Fibroblast of skin of left quadriceps (primary cell): ENCODE data around the gene AKAP6.
"Not testable (repeated sequence)": the region's sequence is repeated elsewhere in the genome, so short reads cannot be mapped to it uniquely, and the experiment has no call there.

Experiments
- DNase-seq, 2 experiments: peaks; one replicate each; pipeline ENCODE4 v3.0.0-alpha.2; 2013; ENCODE audit warnings: low read depth in 2 of 2

Gene AKAP6

DNA sequence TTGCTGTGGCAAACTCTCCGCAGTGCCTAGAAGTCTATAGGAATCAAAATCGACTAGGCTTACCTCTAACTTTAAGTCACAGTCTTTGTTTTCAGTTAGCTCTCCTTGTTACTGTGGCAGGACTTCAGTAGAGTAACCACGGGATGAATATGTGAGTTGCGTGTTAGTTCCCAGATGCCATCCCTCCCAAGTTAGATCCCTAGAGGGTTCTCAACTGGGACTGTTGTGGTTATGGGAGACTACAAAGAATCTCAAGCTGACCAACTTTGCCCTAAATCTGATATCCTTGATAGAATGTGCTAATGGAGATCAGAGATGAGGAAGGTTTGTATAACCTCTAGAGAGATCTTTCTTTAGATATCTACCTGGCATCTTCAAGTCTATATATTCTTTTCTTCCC is 208.1 kb downstream of the AKAP6 start:
- no peak for DNase-seq

DNA sequence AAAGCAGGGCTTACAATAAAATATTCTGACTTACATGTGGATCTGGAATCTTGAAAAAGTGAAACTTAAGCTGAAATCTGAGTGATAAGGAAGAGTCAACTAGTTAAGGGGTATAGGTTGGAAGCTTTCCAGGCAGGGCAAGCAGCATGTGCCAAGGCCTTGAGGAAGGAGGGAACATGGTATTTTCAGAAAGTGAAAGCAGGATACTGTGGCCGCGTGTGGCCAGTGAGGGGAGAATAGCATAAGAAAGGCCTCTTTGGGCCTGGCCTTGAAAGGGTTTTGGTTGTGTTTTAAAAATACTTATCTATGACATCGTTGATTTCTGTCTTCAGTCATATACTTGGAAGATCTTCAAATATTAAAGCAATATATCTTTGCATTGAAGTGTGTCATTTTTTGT is 213.4 kb downstream of the AKAP6 start:
- no peak for DNase-seq

DNA sequence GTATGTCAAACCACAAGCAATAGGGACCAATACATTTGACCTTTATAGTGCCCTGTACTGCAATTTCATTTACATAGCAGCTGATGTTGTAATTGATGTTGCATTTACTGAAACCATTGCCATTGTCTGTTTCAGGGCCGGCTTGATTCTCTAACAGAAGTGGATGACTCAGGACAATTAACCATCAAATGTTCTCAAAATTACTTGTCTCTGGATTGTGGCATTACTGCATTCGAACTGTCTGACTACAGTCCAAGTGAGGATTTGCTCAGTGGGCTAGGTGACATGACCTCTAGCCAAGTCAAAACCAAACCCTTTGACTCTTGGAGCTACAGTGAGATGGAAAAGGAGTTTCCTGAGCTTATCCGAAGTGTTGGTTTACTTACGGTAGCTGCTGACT is 216.0 kb downstream of the AKAP6 start:
- DNase-seq, result no peak

- DNase-seq, result no peak
These were observed 216.6 kb downstream of the AKAP6 start for GRCh38 chr14:32545506-32546210.

GRCh38 chr14:32546246-32546645 is 217.1 kb downstream of the AKAP6 start:
- no peak for DNase-seq

DNA sequence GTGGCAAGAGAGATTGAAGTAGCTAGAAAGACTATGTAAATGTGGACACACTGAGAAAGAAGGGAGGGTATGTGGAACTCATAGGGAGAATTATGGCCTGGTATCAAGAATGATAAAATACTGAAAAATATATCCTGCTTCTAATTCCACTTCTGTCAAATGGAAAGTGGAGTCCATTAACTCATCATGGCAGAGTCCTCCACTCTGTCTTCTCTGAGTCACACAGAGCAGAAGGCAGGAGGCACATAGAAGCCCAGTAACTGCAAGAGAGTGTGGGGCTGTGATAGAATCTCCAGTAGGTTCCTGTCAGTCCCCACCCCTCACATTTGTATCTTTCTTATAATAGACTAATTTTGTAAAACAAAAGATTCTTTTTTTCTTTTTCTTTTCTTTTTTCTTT is 223.7 kb downstream of the AKAP6 start:
- DNase-seq, result no peak

- no peak for DNase-seq
These were observed 229.9 kb downstream of the AKAP6 start for GRCh38 chr14:32559048-32559447.

GRCh38 chr14:32559590-32559989 is 230.5 kb downstream of the AKAP6 start:
- DNase-seq, result no peak

DNA sequence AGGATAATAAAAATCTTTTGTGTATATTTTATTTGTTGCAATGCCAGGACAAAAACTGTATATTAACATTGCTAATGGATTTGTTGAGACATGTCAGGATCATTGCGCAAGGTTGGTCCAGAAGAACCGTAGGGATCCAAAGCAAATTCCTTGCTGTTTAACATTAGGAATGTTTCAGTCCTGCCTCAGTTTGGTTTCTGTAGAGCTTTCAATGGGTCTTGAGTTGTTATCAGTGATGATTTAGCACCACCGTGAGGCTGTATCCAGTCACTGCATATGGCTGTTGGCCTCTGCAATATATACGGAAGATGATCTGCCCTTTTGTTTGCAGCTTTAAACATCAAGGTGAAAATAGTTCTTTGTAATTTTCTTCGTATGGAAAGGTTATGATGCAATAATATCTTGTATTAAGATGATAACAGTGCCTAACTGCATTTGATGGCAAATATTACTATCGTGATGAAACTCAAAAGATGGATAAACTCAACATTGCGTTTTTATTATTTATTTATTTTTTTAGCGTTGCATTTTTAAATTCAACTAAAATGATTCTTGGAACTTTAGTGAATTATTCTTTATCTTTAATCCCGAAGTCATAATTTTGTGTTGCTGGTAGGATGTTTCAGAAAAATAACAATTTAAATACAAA is 231.2 kb downstream of the AKAP6 start:
- peak; percentile 63 to 65 for DNase-seq

DNA sequence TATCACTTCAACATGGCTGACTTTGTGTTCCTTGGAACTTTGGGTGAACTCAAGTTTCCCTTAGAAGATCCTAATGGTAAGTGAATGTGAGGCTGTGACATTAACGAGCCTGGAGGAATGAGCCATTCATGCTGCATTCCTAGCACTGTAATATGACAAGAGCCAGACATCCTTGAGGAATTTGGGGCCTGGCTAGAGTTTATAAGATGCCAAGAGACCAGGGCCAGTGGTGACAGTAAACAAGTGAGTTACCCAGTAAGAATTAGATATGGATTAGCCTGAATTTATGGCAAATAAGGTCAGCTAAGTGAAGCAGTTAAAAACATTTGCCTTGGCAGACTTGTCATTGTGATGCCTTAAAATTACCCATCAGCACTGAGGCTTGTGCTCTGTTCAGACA is 232.4 kb downstream of the AKAP6 start:
- peak; percentile 58 to 64 for DNase-seq

- no peak for DNase-seq
These were observed 235.5 kb downstream of the AKAP6 start for GRCh38 chr14:32564596-32564995.

DNA sequence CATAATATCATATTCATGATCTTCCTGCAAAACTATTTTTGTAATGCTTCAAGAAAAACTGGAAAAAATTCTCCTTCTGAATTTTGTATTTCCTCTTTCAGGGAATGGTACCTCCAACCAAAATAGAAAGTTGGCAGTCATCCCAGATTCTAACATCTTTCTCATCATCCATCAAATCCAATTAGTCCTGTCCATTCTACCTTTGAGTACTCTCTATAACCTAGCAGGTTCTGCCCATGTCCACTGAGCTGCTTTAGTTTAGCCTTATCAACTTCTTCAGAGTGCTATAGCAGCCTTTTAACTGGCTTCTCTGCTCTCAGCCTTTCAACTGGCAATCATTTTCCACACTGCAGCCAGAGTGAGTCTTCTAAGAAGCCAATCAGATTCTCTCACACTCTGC is 236.2 kb downstream of the AKAP6 start:
- no peak for DNase-seq

GRCh38 chr14:32567543-32568384 is 238.7 kb downstream of the AKAP6 start:
- peak in 1 of 2 experiments; percentile 23 for DNase-seq

DNA sequence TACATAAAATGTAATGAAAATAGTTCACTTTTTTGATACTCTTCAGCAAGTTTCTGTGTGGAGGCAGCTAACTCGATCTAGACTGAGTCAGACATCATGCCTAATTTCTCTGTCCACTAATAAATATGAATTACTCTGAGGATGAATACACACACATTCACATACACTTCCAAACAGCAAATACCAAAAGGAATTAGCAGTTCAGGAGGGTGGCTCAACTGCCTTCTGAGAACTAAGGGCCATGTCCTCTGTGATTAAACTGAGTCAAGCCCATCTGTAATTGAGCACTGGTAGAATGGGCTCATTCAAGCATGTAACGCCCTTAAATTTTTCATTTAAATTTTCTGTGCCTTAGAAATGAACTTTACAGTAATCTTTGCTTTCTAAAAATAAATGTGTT is 242.5 kb downstream of the AKAP6 start:
- DNase-seq, result no peak

DNA sequence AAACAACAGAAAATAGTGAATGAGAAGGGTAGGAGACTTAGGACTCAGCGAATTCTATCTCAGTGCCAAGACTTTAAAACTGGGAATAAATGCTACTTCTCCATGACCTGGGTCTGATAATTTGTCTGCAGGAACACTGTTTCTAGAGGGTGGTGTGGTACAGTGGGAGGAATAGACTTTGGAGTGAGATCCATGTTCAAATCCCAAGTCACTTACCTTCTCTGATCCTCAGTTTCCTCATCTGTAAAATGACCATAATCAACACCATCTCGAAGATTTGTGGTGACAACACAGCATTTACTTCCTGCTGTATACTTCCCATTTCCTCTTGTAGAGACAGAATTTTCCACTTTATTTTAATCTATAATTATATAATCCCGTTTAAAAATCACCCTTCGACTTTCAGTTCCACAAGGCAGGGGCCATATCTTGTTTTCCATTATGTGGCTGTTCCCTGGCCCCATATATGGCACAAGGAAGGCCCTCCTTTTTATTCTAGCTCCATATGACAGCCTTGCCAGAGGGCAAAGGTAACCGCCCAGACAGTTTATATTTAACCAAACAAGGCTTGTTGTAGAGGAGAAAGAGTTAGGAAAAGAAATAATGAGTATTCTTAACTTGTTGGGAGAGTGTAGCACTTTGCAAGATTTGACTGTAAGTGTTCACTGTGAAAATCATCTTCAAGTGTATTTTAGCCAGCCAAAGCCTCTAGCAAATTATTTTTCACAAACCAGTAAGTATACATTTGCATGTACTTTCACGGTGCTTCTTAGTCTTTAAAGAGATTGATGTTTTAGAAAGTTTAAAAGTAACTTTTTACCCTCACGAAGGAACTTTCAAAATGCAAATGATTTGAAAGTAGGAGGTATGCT is 243.1 kb downstream of the AKAP6 start:
- DNase-seq, result no peak

DNA sequence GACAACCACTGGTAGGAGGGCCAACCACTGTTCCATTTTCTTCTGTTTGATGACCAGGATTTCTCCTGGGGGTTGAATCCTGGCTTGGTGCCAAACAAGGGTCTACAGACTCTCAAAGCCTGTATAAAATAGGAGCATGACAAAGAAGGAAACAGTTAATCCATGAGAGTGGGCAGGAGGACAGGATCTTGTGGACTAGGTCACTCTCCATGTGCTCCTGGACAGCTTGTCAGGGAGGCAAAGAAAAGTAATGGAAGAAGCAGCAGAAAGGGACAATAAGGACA is 243.7 kb downstream of the AKAP6 start:
- no peak for DNase-seq

DNA sequence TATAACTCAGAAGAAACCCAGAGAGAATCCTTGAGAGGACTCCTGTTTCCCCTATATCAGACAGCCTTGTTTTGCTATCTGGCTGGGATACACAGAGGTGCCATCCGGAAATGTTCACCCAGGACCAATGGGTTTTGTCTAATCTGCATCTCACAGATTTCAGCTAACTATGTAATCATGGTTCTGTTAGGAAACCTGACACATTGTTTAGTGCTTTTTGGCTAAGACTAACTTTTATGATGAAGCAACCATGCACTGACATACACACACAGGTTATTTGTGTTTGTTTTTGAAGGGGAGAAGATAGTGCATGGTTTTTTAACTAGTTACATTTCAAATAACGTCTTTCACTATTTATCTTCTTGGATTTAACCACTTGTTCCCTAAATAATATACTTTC is 245.2 kb downstream of the AKAP6 start:
- no peak for DNase-seq

- peak; percentile 40 to 42 for DNase-seq
These were observed 247.1 kb downstream of the AKAP6 start for GRCh38 chr14:32576088-32576795.

GRCh38 chr14:32576977-32577376 is 247.9 kb downstream of the AKAP6 start:
- DNase-seq, result no peak

DNA sequence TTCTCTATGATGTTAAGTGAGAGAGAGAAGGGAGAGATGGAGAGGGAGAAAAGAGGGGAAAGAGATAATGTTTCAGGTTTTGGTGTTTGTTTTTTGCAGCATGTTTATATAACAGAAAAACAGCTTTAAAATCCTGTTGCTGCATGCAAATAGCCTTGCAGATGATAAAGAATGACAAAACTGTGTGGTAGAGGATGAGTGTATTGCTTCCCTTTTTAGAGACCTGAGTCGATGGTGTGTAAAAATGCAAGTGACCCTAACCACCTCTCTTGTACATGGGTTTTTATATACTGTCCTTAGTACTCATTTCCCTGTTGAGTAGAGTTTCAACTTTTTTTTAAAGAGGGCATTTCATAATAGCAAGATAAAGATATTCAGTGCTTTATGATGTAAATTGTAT is 249.1 kb downstream of the AKAP6 start:
- no peak for DNase-seq

- DNase-seq, result not testable (repeated sequence)
These were observed 254.3 kb downstream of the AKAP6 start for GRCh38 chr14:32583427-32583826.
